KG1 (cell line): Measurements from ENCODE around the gene CUX1.
"Not testable (repeated sequence)": the region's sequence is repeated elsewhere in the genome, so short reads cannot be mapped to it uniquely, and the experiment has no call there.

Source experiments
- DNase-seq: peaks from one replicate; lab custom pipeline; 2025; lab: John Stamatoyannopoulos, UW

Gene CUX1

GRCh38 chr7:101817471-101818286 is at the start of gene CUX1:
CUX1 (plus strand) TSS chr7:101817626; CDS start chr7:101817640, 14 bp downstream.
- no peak for DNase-seq

GRCh38 chr7:101768280-101768679 is 49.1 kb upstream of the CUX1 start:
- DNase-seq: no peak

GRCh38 chr7:101770466-101770865 is 47.0 kb upstream of the CUX1 start:
- no peak for DNase-seq

GRCh38 chr7:101772508-101773211 is 44.8 kb upstream of the CUX1 start:
- DNase-seq: no peak

GRCh38 chr7:101775181-101775580 is 42.2 kb upstream of the CUX1 start:
- no peak for DNase-seq

GRCh38 chr7:101778026-101778580 is 39.3 kb upstream of the CUX1 start:
- no peak for DNase-seq

- DNase-seq: no peak
Measured at GRCh38 chr7:101779267-101779666, 38.2 kb upstream of the CUX1 start.

- no peak for DNase-seq
Measured at GRCh38 chr7:101780281-101780680, 37.1 kb upstream of the CUX1 start.

GRCh38 chr7:101781439-101781838 is 36.0 kb upstream of the CUX1 start:
- no peak for DNase-seq

- no peak for DNase-seq
Measured at GRCh38 chr7:101782476-101782875, 35.0 kb upstream of the CUX1 start.

- DNase-seq: no peak
Measured at GRCh38 chr7:101782896-101783295, 34.5 kb upstream of the CUX1 start.

GRCh38 chr7:101783381-101784181 is 33.8 kb upstream of the CUX1 start:
- no peak for DNase-seq

GRCh38 chr7:101784292-101785127 is 32.9 kb upstream of the CUX1 start:
- DNase-seq: no peak

GRCh38 chr7:101787864-101788263 is 29.6 kb upstream of the CUX1 start:
- no peak for DNase-seq

- DNase-seq: no peak
Measured at GRCh38 chr7:101788517-101788916, 28.9 kb upstream of the CUX1 start.

- no peak for DNase-seq
Measured at GRCh38 chr7:101790566-101791293, 26.7 kb upstream of the CUX1 start.

GRCh38 chr7:101792051-101792681 is 25.3 kb upstream of the CUX1 start:
- DNase-seq: no peak

GRCh38 chr7:101792682-101793071 is 24.7 kb upstream of the CUX1 start:
- not testable (repeated sequence) for DNase-seq

- no peak for DNase-seq
Measured at GRCh38 chr7:101795461-101795860, 22.0 kb upstream of the CUX1 start.

- not testable (repeated sequence) for DNase-seq
Measured at GRCh38 chr7:101798173-101798572, 19.3 kb upstream of the CUX1 start.
